Activated CD8-positive, alpha-beta memory T cell treated with anti-CD3 and anti-CD28 coated beads for 4 hours (primary cell): ENCODE data around the gene TMPRSS6.

Experiments
- DNase-seq, 2 donors: peaks; one replicate each; pipeline ENCODE4 v3.0.0-alpha.2; 2020; ENCODE audit warnings: low read depth in 2 of 2

TMPRSS6 gene

GRCh38 chr22:37109242-37109917 is at the start of gene TMPRSS6:
Gene TMPRSS6, minus strand, starts transcription at chr22:37109713. Its CDS starts 6,296 bp downstream, at chr22:37103417.
- DNase-seq: no peak

GRCh38 chr22:37158963-37159290 is 49.4 kb upstream of the TMPRSS6 start:
- no peak for DNase-seq

- no peak for DNase-seq
These were observed 48.2 kb upstream of the TMPRSS6 start for GRCh38 chr22:37157516-37158285.

DNA sequence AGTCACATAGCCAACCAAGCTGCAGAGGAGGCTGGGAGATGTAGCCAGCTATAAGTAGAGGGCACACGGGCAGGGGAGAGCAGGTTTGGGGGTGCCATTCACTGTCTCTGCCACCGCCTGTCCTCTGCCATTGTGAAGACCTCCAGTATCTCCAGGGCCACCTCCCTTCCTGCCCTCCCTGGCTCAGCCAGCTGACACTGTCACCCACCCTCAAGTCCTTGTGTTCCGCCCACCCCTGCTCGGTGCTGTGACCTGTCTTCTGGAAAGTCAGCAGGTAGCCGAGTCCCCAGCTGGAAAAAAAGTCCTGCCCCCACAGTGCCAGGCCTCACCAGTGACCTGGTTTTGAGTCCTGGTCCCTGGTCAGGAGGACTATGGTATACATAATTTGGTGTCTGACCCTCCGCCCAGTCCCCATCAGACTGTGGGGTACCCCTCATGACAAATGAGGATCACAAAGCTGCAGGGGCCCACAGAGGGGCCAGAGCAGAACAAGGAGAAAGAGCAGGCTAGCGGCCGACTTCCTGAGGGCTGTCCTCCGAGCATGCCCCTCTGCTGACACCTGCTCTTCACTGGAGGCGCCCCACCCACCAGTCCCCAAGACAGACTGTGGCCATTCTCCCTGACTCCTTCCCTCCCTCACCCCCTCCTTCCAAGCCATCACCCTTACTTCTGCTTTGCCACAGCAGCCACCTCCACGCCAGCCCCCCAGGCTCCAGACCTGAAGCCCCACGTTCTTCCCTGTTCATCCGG is 47.3 kb upstream of the TMPRSS6 start:
- DNase-seq: no peak

- DNase-seq: no peak
These were observed 46.5 kb upstream of the TMPRSS6 start for GRCh38 chr22:37155971-37156370.

DNA sequence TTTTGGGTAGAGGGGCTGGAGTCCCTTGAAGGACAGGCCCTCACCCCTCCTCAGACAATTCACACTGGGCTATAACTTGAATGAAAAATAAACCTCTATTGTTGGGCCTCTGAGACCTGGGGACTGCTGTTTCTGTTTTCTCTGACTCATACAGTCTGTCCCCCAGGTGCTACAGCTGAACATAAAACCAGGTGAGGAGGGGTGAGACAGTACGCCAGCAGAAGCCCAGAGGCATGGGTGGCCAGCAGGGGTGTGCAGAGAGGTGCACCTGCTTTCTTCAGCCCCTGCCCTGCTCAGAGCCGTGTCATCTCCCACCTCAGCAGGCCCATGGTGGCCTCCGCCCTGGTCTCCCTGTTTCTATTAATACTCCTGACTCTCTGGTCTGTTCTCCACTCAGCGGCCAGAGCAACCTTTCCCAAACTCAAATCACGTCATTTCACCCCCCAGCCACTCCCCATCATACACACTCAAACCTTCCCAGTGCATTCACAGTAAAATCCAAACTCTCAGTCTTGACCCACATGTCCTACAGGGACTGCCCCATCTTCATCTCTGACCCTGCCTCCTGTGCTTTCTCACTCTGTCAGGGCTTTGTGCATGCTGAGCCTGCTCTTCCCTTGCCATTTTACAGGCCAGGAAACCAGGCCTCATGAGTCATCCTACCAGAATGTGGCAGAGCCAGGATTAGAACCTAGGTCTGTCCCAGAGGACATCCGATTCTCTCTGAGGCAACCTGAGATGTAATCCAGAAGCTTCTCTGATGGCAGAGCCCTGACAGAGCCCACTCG is 45.6 kb upstream of the TMPRSS6 start:
- DNase-seq: no peak

DNA sequence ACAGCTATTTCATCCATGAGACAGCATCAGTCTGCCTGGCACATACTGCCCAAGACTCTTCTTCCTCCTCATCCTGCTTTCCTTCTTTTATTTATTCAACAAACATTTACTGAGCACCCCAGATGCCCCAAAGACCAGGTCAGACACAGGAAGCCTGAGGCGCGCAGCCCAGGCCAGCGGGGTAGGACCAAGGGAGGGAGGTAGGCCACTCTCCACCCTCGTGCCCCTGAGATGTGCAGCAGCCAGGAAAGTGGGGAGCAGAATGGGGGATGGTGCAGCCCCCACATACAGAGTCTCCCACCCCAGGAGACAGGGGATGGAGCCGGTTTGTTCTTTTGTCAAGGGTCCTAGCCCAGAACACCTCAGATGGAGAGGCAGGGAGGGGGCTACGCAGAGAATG is 44.4 kb upstream of the TMPRSS6 start:
- DNase-seq: no peak

GRCh38 chr22:37151401-37151800 is 41.9 kb upstream of the TMPRSS6 start:
- DNase-seq: no peak

- DNase-seq: no peak
These were observed 41.2 kb upstream of the TMPRSS6 start for GRCh38 chr22:37150701-37151100.

- no peak for DNase-seq
These were observed 39.5 kb upstream of the TMPRSS6 start for GRCh38 chr22:37148742-37149665.

GRCh38 chr22:37148031-37148651 is 38.6 kb upstream of the TMPRSS6 start:
- no peak for DNase-seq

GRCh38 chr22:37147186-37147990 is 37.9 kb upstream of the TMPRSS6 start:
- DNase-seq: no peak

- no peak for DNase-seq
These were observed 37.1 kb upstream of the TMPRSS6 start for GRCh38 chr22:37146507-37147180.

DNA sequence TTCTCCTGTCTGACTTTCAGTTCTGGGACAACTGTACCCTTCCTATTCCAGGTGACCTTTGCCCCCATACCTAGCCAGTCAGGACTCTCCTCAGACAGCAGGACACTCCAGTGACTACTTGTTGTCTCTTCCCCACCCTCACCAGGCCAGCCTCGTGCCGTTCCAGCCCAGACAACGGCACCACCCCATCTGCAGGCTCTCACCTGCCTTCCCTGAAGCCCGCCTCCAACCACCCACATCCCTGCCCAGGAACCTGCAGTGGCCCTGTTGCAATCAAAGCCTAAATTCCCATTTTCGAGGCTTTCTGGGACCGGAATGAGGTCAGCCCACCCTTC is 36.5 kb upstream of the TMPRSS6 start:
- DNase-seq: no peak

GRCh38 chr22:37145180-37146050 is 35.9 kb upstream of the TMPRSS6 start:
- no peak for DNase-seq

GRCh38 chr22:37144180-37144554 is 34.7 kb upstream of the TMPRSS6 start:
- no peak for DNase-seq

DNA sequence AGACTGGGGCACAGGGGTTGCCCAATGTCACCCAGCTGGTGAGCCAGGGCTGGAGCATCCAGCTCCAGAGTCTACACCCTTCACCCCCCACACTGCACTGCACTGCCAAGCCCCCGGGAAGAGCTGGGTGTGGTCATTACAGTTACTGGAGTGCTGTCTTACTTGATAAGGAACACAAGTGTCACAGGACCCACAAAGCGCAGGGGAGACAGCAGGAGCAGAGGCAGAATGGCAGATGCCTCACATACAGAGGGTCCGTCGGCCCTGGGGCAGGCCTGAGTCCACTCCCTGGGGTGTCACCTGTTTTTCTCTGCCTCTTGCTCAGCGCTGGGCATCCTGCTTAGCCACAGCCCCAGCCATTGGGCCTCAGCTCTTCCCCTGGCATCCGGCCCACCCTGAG is 32.5 kb upstream of the TMPRSS6 start:
- no peak for DNase-seq

DNA sequence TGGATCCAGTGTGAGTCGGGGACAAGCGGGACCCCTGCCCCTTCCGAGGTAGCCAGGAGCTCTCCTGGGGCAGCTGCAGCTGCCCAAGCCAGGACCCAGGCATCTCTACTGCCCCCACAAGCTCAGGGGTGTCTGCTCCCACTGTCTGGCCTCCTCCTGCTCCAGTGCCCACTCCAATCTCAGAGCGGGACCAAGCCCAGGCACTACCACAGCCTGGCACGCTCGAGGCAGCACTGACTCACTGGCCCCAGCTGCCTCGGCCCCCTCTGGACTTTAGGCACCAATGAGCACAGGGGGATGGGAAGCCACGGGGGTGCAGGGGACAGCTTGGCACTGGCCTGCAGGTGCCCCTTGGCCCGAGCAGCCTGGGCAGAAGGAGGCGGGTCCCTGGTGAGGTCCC is 32.0 kb upstream of the TMPRSS6 start:
- no peak for DNase-seq
